Right renal cortex interstitium (tissue), 3 donors: ENCODE results near the gene EGFL7. TPM values are rescaled to one million over a fixed set of nuclear protein-coding genes. Genes with fewer than 3 reads are reported as not detected.

Source experiments
- DNase-seq, 3 donors: peaks; one replicate each; pipeline ENCODE4 v3.0.0-alpha.2; 2013; ENCODE audit warnings: low read depth in 3 of 3, low spot score in 2 of 3
- polyA plus RNA-seq, 3 donors: library from polyadenylated mRNA; unstranded; fragments of 120-200 nt; gene quantifications; one replicate each; pipeline ENCODE4 v1.2.1, GENCODE V29; 2013; ENCODE audit not compliant: insufficient read length in 3 of 3

The EGFL7 gene
- polyA plus RNA-seq, 3 donors: 42.9 to 51.6 (median 48.2) TPM

GRCh38 chr9:136671646-136672430 lies 9.1 kb downstream of the EGFL7 start:
- no peak for DNase-seq

- DNase-seq: no peak
Measured at GRCh38 chr9:136672431-136673087, 9.8 kb downstream of the EGFL7 start.

GRCh38 chr9:136673088-136673974 lies 10.6 kb downstream of the EGFL7 start:
- no peak for DNase-seq

GRCh38 chr9:136673975-136674785 lies 11.5 kb downstream of the EGFL7 start:
- DNase-seq: no peak

GRCh38 chr9:136674786-136675349 lies 12.2 kb downstream of the EGFL7 start:
- no peak for DNase-seq

- no peak for DNase-seq
Measured at GRCh38 chr9:136675477-136676296, 13.0 kb downstream of the EGFL7 start.

- DNase-seq: no peak
Measured at GRCh38 chr9:136676297-136676794, 13.6 kb downstream of the EGFL7 start.

- no peak for DNase-seq
Measured at GRCh38 chr9:136676920-136677686, 14.4 kb downstream of the EGFL7 start.

- no peak for DNase-seq
Measured at GRCh38 chr9:136678034-136678433, 15.3 kb downstream of the EGFL7 start.

GRCh38 chr9:136678624-136679023 lies 15.9 kb downstream of the EGFL7 start:
- DNase-seq: no peak

GRCh38 chr9:136679431-136679941 lies 16.8 kb downstream of the EGFL7 start:
- no peak for DNase-seq

GRCh38 chr9:136681029-136681428 lies 18.3 kb downstream of the EGFL7 start:
- DNase-seq: no peak

GRCh38 chr9:136681945-136682699 lies 19.4 kb downstream of the EGFL7 start:
- no peak for DNase-seq

- DNase-seq: no peak
Measured at GRCh38 chr9:136682710-136683109, 20.0 kb downstream of the EGFL7 start.

- DNase-seq: no peak
Measured at GRCh38 chr9:136683173-136683745, 20.5 kb downstream of the EGFL7 start.

GRCh38 chr9:136683755-136684154 lies 21.0 kb downstream of the EGFL7 start:
- no peak for DNase-seq

GRCh38 chr9:136684339-136684738 lies 21.6 kb downstream of the EGFL7 start:
- DNase-seq: no peak
